Mesenchymal stem cell (in vitro differentiated cells and primary cell): ENCODE data around the gene CCDC9.

ENCODE experiments used
- DNase-seq: peaks from one replicate; pipeline ENCODE4 v3.0.0-alpha.2; 2013
- H2AFZ ChIP-seq: one replicate; pipeline ENCODE4 v1.6.1; 2013; ENCODE audit warnings: low read depth, mild to moderate bottlenecking, control low read depth, inconsistent platforms, low read length, moderate library complexity
- H2AK5ac ChIP-seq: 2 replicates; pipeline ENCODE4 v1.6.1; 2013; ENCODE audit warnings: low read length, moderate library complexity, mild to moderate bottlenecking, inconsistent platforms; ENCODE audit not compliant: severe bottlenecking
- H2BK120ac ChIP-seq: one replicate; pipeline ENCODE4 v1.6.1; 2013; ENCODE audit warnings: low read depth, mild to moderate bottlenecking, inconsistent platforms, low read length, moderate library complexity
- H2BK12ac ChIP-seq, 2 experiments: one replicate each; pipeline ENCODE4 v1.6.1; 2013; ENCODE audit warnings: inconsistent platforms in 2 of 2, low read length in 2 of 2, mild to moderate bottlenecking in 2 of 2, moderate library complexity in 2 of 2, control low read depth in 1 of 2
- H2BK15ac ChIP-seq: one replicate; pipeline ENCODE4 v1.6.1; 2013; ENCODE audit warnings: mild to moderate bottlenecking, low read depth, inconsistent platforms; ENCODE audit not compliant: poor library complexity, severe bottlenecking
- H2BK5ac ChIP-seq: 2 replicates; pipeline ENCODE4 v1.6.1; 2013; ENCODE audit warnings: low read depth, mild to moderate bottlenecking, low read length, control low read depth, inconsistent platforms; ENCODE audit not compliant: poor library complexity, severe bottlenecking
- H3K14ac ChIP-seq, 2 experiments: one replicate each; pipeline ENCODE4 v1.6.1; 2013; ENCODE audit warnings: inconsistent platforms in 2 of 2, low read length in 2 of 2, control low read depth in 1 of 2, mild to moderate bottlenecking in 1 of 2, moderate library complexity in 1 of 2
- H3K18ac ChIP-seq, 2 experiments: one replicate each; pipeline ENCODE4 v1.6.1; 2013; ENCODE audit warnings: inconsistent platforms in 2 of 2, low read length in 2 of 2, control low read depth in 1 of 2, low read depth in 1 of 2, mild to moderate bottlenecking in 1 of 2
- H3K23ac ChIP-seq, 2 experiments: one replicate each; pipeline ENCODE4 v1.6.1; 2013; ENCODE audit warnings: inconsistent platforms in 2 of 2, low read length in 2 of 2, mild to moderate bottlenecking in 2 of 2, moderate library complexity in 2 of 2, control low read depth in 1 of 2
- H3K27ac ChIP-seq: 2 replicates; pipeline ENCODE4 v1.5.1; 2013; ENCODE audit warnings: mild to moderate bottlenecking, moderate library complexity, low read length, control low read depth, inconsistent platforms; ENCODE audit not compliant: poor library complexity, severe bottlenecking
- H3K27me3 ChIP-seq, 2 experiments: 2 replicates each; pipeline versions ENCODE4 v1.6.1 to v1.7.0; 2013; ENCODE audit warnings: low read length in 2 of 2, mild to moderate bottlenecking in 2 of 2, moderate library complexity in 2 of 2, control low read depth in 1 of 2, inconsistent platforms in 1 of 2; ENCODE audit not compliant: control insufficient read depth in 1 of 2, insufficient read depth in 1 of 2
- H3K36me3 ChIP-seq, 2 experiments: 2 replicates each; pipeline versions ENCODE4 v1.6.1 to v1.7.0; 2013; ENCODE audit warnings: low read length in 2 of 2, control low read depth in 1 of 2, inconsistent platforms in 1 of 2, low read depth in 1 of 2, mild to moderate bottlenecking in 1 of 2; ENCODE audit not compliant: insufficient read depth in 2 of 2, control insufficient read depth in 1 of 2
- H3K4ac ChIP-seq, 2 experiments: one replicate each; pipeline ENCODE4 v1.6.1; 2013; ENCODE audit warnings: inconsistent platforms in 2 of 2, low read length in 2 of 2, mild to moderate bottlenecking in 2 of 2, moderate library complexity in 2 of 2, control low read depth in 1 of 2, low read depth in 1 of 2
- H3K4me1 ChIP-seq: 2 replicates; pipeline ENCODE4 v1.6.1; 2013; ENCODE audit warnings: low read depth, low read length, control low read depth; ENCODE audit not compliant: control insufficient read depth, insufficient read depth
- H3K4me2 ChIP-seq: 2 replicates; pipeline ENCODE4 v1.6.1; 2013; ENCODE audit warnings: low read length, mild to moderate bottlenecking, inconsistent platforms; ENCODE audit not compliant: poor library complexity, severe bottlenecking
- H3K4me3 ChIP-seq, 2 experiments: 2 replicates each; pipeline versions ENCODE4 v1.5.1 to v1.7.0; 2013; ENCODE audit warnings: low read length in 2 of 2, mild to moderate bottlenecking in 2 of 2, control low read depth in 1 of 2, low read depth in 1 of 2; ENCODE audit not compliant: insufficient read depth in 1 of 2
- H3K79me1 ChIP-seq: replicated peaks from 2 replicates; pipeline ENCODE4 v1.6.1; 2013; ENCODE audit warnings: mild to moderate bottlenecking, control low read depth, low read length, inconsistent platforms; ENCODE audit not compliant: poor library complexity, severe bottlenecking
- H3K9ac ChIP-seq: 2 replicates; pipeline ENCODE4 v1.7.0; 2013; ENCODE audit warnings: mild to moderate bottlenecking, low read length, moderate library complexity
- H3K9me3 ChIP-seq: 2 replicates; pipeline ENCODE4 v1.7.0; 2013; ENCODE audit warnings: mild to moderate bottlenecking, low read length; ENCODE audit not compliant: control insufficient read depth
- H4K8ac ChIP-seq: one replicate; pipeline ENCODE4 v1.6.1; 2013; ENCODE audit warnings: inconsistent platforms, mild to moderate bottlenecking, low read length, moderate library complexity
- H4K91ac ChIP-seq: one replicate; pipeline ENCODE4 v1.6.1; 2013; ENCODE audit warnings: mild to moderate bottlenecking, low read length, inconsistent platforms
- WGBS: methylation state at CpG from one replicate; pipeline ENCODE4 v1.1.7; 2013; ENCODE audit warnings: mixed read lengths; 5-methylcytosine and 5-hydroxymethylcytosine counted together

The CCDC9 gene

DNA sequence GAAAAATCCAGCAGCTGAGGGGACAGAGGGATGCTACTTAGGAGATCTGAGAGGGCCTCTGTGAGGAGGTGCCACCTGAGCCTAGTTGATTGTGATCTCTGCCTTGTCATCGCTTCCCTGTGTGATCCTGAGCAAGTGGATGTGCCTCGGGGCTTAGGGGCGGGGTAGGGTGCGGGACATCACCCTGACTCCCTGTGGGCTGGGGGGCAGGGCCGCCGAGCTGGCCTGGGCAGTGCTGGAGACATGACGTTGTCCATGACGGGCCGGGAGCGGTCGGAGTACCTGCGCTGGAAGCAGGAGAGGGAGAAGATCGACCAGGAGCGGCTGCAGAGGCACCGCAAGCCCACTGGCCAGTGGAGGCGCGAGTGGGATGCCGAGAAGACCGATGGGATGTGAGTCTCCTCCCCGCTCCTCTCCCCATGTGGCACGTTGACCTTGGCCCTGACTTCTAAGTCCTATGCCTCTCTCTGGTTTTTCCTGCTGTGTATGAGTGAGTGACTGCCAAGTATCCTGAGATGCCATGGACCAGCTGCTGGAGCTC lies 10.1 kb downstream of the CCDC9 start:
- Histone ChIP-seq H3K14ac (no peak overlapping the region), H4K91ac (no peak overlapping the region), H3K27ac (no peak overlapping the region), H3K9ac (no peak overlapping the region), H3K4me2 (no peak overlapping the region), H2AFZ (no peak overlapping the region), H2BK12ac (no peak overlapping the region), H2BK120ac (no peak overlapping the region), H4K8ac (peak overlapping the region; percentile 10), H3K79me1 (peaks cover 40% of the 10 kb centered on the region), H3K27me3 (no peaks in the 10 kb centered on the region), H2BK5ac (no peak overlapping the region), H2AK5ac (no peak overlapping the region), H3K4ac (no peak overlapping the region), H3K18ac (no peak overlapping the region), H3K36me3 (peaks cover 67 to 75% of the 10 kb centered on the region in 2 experiments), H2BK15ac (no peak overlapping the region), H3K9me3 (no peaks in the 10 kb centered on the region), H3K4me1 (peaks cover 2% of the 10 kb centered on the region), H3K4me3 (no peak overlapping the region), H3K23ac (no peak overlapping the region)
- 97% methylated on average over 21 of the region's 21 CpGs for WGBS
- DNase-seq = no peak

DNA sequence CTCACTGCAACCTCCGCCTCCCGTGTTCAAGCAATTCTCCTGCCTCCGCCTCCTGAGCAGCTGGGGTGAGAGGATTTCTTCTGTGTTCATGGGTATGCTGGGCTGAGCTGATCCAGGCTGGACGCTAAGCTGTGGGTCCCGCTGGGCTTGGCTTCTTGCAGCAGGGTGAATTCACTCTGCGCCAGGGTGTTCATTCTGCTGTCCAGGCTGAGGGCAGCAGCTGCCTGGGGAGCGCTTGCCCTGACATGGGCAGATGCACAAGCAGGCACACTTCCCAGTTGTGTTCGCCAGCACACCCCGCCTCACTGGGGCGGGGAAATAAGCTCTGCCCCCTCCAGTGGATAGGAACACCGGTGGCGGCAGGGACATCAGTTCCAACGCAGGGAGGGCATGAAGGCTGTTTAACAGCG lies 11.0 kb downstream of the CCDC9 start:
- H4K8ac ChIP-seq = no peak overlapping the region
- H2BK120ac ChIP-seq = no peak overlapping the region
- no peak overlapping the region for H2AFZ ChIP-seq
- H3K27ac ChIP-seq = no peak overlapping the region
- no peak overlapping the region for H3K4me2 ChIP-seq
- H3K79me1 ChIP-seq = peaks cover 46% of the 10 kb centered on the region
- no peak overlapping the region for H2BK15ac ChIP-seq
- 97% methylated on average over 14 of the region's 14 CpGs for WGBS
- no peak for DNase-seq
- H2BK12ac ChIP-seq = no peak overlapping the region
- H3K4ac ChIP-seq = no peak overlapping the region
- H3K18ac ChIP-seq = no peak overlapping the region
- H3K4me1 ChIP-seq = peaks cover 2% of the 10 kb centered on the region
- no peaks in the 10 kb centered on the region for H3K27me3 ChIP-seq
- no peak overlapping the region for H2BK5ac ChIP-seq
- H3K9me3 ChIP-seq = no peaks in the 10 kb centered on the region
- H3K23ac ChIP-seq = no peak overlapping the region
- H3K9ac ChIP-seq = no peak overlapping the region
- H4K91ac ChIP-seq = peak overlapping the region; percentile 62
- H3K36me3 ChIP-seq = peaks cover 70 to 78% of the 10 kb centered on the region in 2 experiments
- no peak overlapping the region for H3K4me3 ChIP-seq
- H2AK5ac ChIP-seq = no peak overlapping the region
- H3K14ac ChIP-seq = no peak overlapping the region

DNA sequence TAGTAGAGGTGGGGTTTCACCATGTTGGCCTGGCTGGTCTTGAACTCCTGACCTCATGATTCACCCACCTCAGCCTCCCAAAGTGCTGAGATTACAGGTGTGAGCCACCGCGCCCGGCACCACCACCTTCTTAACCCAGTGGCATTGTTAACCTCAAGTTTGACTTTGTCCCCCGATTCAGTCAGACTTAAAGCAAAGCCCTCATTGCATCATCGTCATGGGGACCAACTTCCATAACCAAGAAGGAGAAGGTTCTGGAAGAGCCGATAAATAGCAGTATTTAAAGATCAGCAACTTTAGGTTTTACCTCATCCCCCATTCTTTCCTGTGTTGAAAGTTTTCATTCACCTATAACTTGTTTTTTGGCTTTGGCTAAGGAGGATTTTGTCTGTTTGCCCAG lies 11.7 kb downstream of the CCDC9 start:
- no peak overlapping the region for H2BK12ac ChIP-seq
- no peak overlapping the region for H4K91ac ChIP-seq
- 90% methylated on average over 5 of the region's 6 CpGs for WGBS
- H2AK5ac ChIP-seq = no peak overlapping the region
- H4K8ac ChIP-seq = no peak overlapping the region
- no peak overlapping the region for H3K9ac ChIP-seq
- H2BK120ac ChIP-seq = no peak overlapping the region
- peaks cover 43% of the 10 kb centered on the region for H3K79me1 ChIP-seq
- DNase-seq = no peak
- no peak overlapping the region for H2BK15ac ChIP-seq
- no peaks in the 10 kb centered on the region for H3K27me3 ChIP-seq
- H3K4ac ChIP-seq = no peak overlapping the region
- no peak overlapping the region for H3K4me2 ChIP-seq
- H3K36me3 ChIP-seq = peaks cover 63 to 74% of the 10 kb centered on the region in 2 experiments
- H3K4me1 ChIP-seq = peaks cover 6% of the 10 kb centered on the region
- H3K18ac ChIP-seq = no peak overlapping the region
- H3K9me3 ChIP-seq = no peaks in the 10 kb centered on the region
- no peak overlapping the region for H3K23ac ChIP-seq
- no peak overlapping the region for H2AFZ ChIP-seq
- H3K14ac ChIP-seq = no peak overlapping the region
- H3K27ac ChIP-seq = no peak overlapping the region
- no peak overlapping the region for H2BK5ac ChIP-seq
- H3K4me3 ChIP-seq = no peak overlapping the region

DNA sequence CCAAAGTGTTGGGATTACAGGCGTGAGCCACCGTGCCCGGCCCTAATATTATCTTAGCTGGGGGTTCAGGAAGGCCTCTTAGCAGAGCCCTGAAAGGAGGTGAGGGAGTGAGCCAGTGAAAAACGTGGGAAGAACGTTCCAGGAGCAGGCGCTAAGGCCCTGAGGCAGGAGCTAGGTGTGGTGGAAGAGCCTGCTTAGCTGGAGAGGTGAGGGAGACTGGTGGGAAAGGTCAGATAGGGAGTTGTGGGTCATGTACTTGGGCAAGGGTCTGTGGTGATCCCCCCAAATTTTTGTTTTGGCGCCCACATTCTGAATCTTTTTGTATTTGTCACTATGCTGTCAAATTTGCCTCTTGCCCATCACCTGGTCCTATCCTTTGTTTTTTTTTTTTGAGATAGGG lies 13.3 kb downstream of the CCDC9 start:
- Histone ChIP-seq H3K4me3 (no peak overlapping the region), H4K91ac (peak overlapping the region; percentile 27)
- WGBS = 93% methylated on average over 7 of the region's 7 CpGs

More for the DNA sequence above, 13.3 kb downstream of the CCDC9 start:
- Histone ChIP-seq H3K9ac (no peak overlapping the region), H3K18ac (no peak overlapping the region), H3K23ac (no peak overlapping the region), H2AK5ac (no peak overlapping the region), H3K79me1 (peaks cover 37% of the 10 kb centered on the region), H2BK120ac (no peak overlapping the region), H3K14ac (no peak overlapping the region), H3K36me3 (peaks cover 54 to 65% of the 10 kb centered on the region in 2 experiments), H2BK5ac (no peak overlapping the region), H2BK15ac (no peak overlapping the region), H2AFZ (no peak overlapping the region), H3K4me2 (no peak overlapping the region), H3K27ac (no peak overlapping the region), H3K9me3 (no peaks in the 10 kb centered on the region), H3K4me1 (peaks cover 8% of the 10 kb centered on the region), H3K4ac (no peak overlapping the region), H2BK12ac (no peak overlapping the region), H3K27me3 (no peaks in the 10 kb centered on the region), H4K8ac (no peak overlapping the region)
- no peak for DNase-seq
